GM06990 (cell line): ENCODE data around the gene PARVA.

Source experiments
- DNase-seq: peaks from one replicate; pipeline ENCODE4 v3.0.0-alpha.2; 2011; ENCODE audit not compliant: insufficient read length; ENCODE audit errors: extremely low read depth
- H3K27me3 ChIP-seq: replicated peaks from 2 replicates; pipeline ENCODE4 v1.6.0; 2011; ENCODE audit warnings: low read length; ENCODE audit not compliant: control insufficient read depth, insufficient read depth
- H3K36me3 ChIP-seq: 2 replicates; pipeline ENCODE4 v1.5.1; 2011; ENCODE audit warnings: low read length; ENCODE audit not compliant: control insufficient read depth, insufficient read depth
- H3K4me3 ChIP-seq: replicated peaks from 2 replicates; pipeline ENCODE4 v1.5.1; 2011; ENCODE audit warnings: low read depth, mild to moderate bottlenecking, control low read depth, low read length
- CTCF ChIP-seq: IDR thresholded peaks from 2 replicates; pipeline ENCODE4 v1.5.1; 2011; ENCODE audit warnings: low read length, control low read depth, mild to moderate bottlenecking, inconsistent platforms; ENCODE audit not compliant: insufficient read depth, poor library complexity, severe bottlenecking

Gene PARVA

GRCh38 chr11:12433121-12433520 is 55.8 kb downstream of the PARVA start:
- no peak for DNase-seq
- no peak for TF ChIP-seq CTCF
- H3K4me3 ChIP-seq = no peak overlapping the region
- no peaks in the 10 kb centered on the region for H3K36me3 ChIP-seq
- H3K27me3 ChIP-seq = no peaks in the 10 kb centered on the region; the same call in 1 of the 2 replicates

GRCh38 chr11:12433571-12434324 is 56.4 kb downstream of the PARVA start:
- Histone ChIP-seq H3K36me3 (no peaks in the 10 kb centered on the region), H3K27me3 (no peaks in the 10 kb centered on the region; the same call in 1 of the 2 replicates), H3K4me3 (no peak overlapping the region)
- DNase-seq = no peak
- no peak for TF ChIP-seq CTCF

GRCh38 chr11:12434325-12434654 is 56.9 kb downstream of the PARVA start:
- no peak for TF ChIP-seq CTCF
- DNase-seq = no peak
- Histone ChIP-seq H3K4me3 (no peak overlapping the region), H3K27me3 (no peaks in the 10 kb centered on the region; the same call in 1 of the 2 replicates), H3K36me3 (no peaks in the 10 kb centered on the region)

- H3K27me3 ChIP-seq = no peaks in the 10 kb centered on the region; the same call in 1 of the 2 replicates
- no peaks in the 10 kb centered on the region for H3K36me3 ChIP-seq
- no peak overlapping the region for H3K4me3 ChIP-seq
- no peak for TF ChIP-seq CTCF
- DNase-seq = no peak
Observed at GRCh38 chr11:12435264-12435663, 57.9 kb downstream of the PARVA start.

- no peak for DNase-seq
- Histone ChIP-seq H3K36me3 (no peaks in the 10 kb centered on the region), H3K4me3 (no peak overlapping the region), H3K27me3 (no peaks in the 10 kb centered on the region; the same call in 1 of the 2 replicates)
- no peak for TF ChIP-seq CTCF
Observed at GRCh38 chr11:12436266-12436665, 58.9 kb downstream of the PARVA start.

GRCh38 chr11:12438291-12438690 is 60.9 kb downstream of the PARVA start:
- no peak for DNase-seq
- TF ChIP-seq CTCF = no peak
- Histone ChIP-seq H3K36me3 (no peaks in the 10 kb centered on the region), H3K27me3 (no peaks in the 10 kb centered on the region; the same call in 1 of the 2 replicates), H3K4me3 (no peak overlapping the region)
